HG02642 (cell line): ENCODE data around the gene RPS26.
"Not testable (repeated sequence)": the region's sequence is repeated elsewhere in the genome, so short reads cannot be mapped to it uniquely, and the experiment has no call there.

Source experiments
- ATAC-seq: cut with Tn5 transposase; IDR thresholded peaks from one replicate; pipeline ENCODE4 v1.9.1; 2021; ENCODE audit warnings: mild to moderate bottlenecking; ENCODE audit not compliant: unreplicated experiment, poor library complexity

RPS26 gene

GRCh38 chr12:56020423-56021184 lies 21.1 kb upstream of the RPS26 start, which contains the start of gene IKZF4:
IKZF4 (plus strand) TSS chr12:56021043; CDS start chr12:56021494, 451 bp downstream.
- ATAC-seq = no peak

GRCh38 chr12:56021889-56022497 lies 19.7 kb upstream of the RPS26 start:
- no peak for ATAC-seq

GRCh38 chr12:56028511-56029165 lies 13.1 kb upstream of the RPS26 start:
- no peak for ATAC-seq

GRCh38 chr12:56029166-56029519 lies 12.6 kb upstream of the RPS26 start:
- ATAC-seq = no peak

- no peak for ATAC-seq
Measured at GRCh38 chr12:56029666-56030293, 11.9 kb upstream of the RPS26 start.

- ATAC-seq = no peak
Measured at GRCh38 chr12:56031987-56032386, 9.7 kb upstream of the RPS26 start.

GRCh38 chr12:56034586-56035332 lies 7.0 kb upstream of the RPS26 start:
- ATAC-seq = no peak

GRCh38 chr12:56037161-56037560 lies 4.6 kb upstream of the RPS26 start:
- no peak for ATAC-seq

GRCh38 chr12:56038022-56038655 lies 3.6 kb upstream of the RPS26 start:
- no peak for ATAC-seq

GRCh38 chr12:56040151-56040550 lies 1.6 kb upstream of the RPS26 start:
- no peak for ATAC-seq

GRCh38 chr12:56040963-56041551 lies 661 bp upstream of the RPS26 start:
- ATAC-seq = no peak

- ATAC-seq = not testable (repeated sequence)
Measured at GRCh38 chr12:56042430-56042813, 704 bp downstream of the RPS26 start.

- no peak for ATAC-seq
Measured at GRCh38 chr12:56042843-56043242, 1.1 kb downstream of the RPS26 start.

GRCh38 chr12:56046027-56046780 lies 4.5 kb downstream of the RPS26 start:
- ATAC-seq = no peak

GRCh38 chr12:56053407-56053893 lies 11.7 kb downstream of the RPS26 start:
- no peak for ATAC-seq

- ATAC-seq = not testable (repeated sequence)
Measured at GRCh38 chr12:56059964-56060363, 18.2 kb downstream of the RPS26 start.

- no peak for ATAC-seq
Measured at GRCh38 chr12:56061982-56062381, 20.3 kb downstream of the RPS26 start.

GRCh38 chr12:56062996-56063395 lies 21.3 kb downstream of the RPS26 start:
- ATAC-seq = no peak

- ATAC-seq = no peak
Measured at GRCh38 chr12:56071648-56072047, 29.9 kb downstream of the RPS26 start.
